Measurements from ENCODE around the gene MAP4K3. TPM values are rescaled to one million over a fixed set of nuclear protein-coding genes. Genes with fewer than 3 reads are reported as not detected.

The MAP4K3 gene
- total and polyA plus RNA-seq, 2 of the 4 experiments (the other 2 are of a cell fraction), result 13.2 to 32.6 TPM

- ChIA-PET CTCF (no interaction called here), POLR2A (ENCODE audit: unreplicated experiment) (no interaction called here)
- Histone ChIP-seq H2BK5ac (ENCODE audit: low read depth, low read length, poor library complexity, severe bottlenecking) (no peak overlapping the region), H3K14ac (replicated peaks; ENCODE audit: low read depth, low read length) (no peak overlapping the region), H4K8ac (ENCODE audit: low read depth in 2 of 2, low read length in 2 of 2) (no peak overlapping the region), H3K18ac (ENCODE audit: low read depth, low read length) (no peak overlapping the region), H3K79me1 (ENCODE audit: low read depth in 1 of 2, low read length in 2 of 2) (no peaks in the 10 kb centered on the region), H3K4me2 (ENCODE audit: low read depth, low read length) (no peak overlapping the region), H3K9me1 (ENCODE audit: insufficient read depth, low read length) (no peaks in the 10 kb centered on the region), H4K91ac (ENCODE audit: insufficient read depth, low read depth, low read length) (no peak overlapping the region), H2AK5ac (ENCODE audit: low read depth, low read length) (no peak overlapping the region), H3K27ac (ENCODE audit: insufficient read depth, low read length) (no peak overlapping the region), H2AK9ac (replicated peaks; ENCODE audit: low read depth, low read length, poor library complexity) (no peak overlapping the region), H4K20me1 (ENCODE audit: insufficient read depth, low read length) (no peaks in the 10 kb centered on the region), H2AFZ (replicated peaks; ENCODE audit: low read length, poor library complexity) (no peak overlapping the region), H3K4me1 (ENCODE audit: control insufficient read depth, insufficient read depth, low read length) (no peaks in the 10 kb centered on the region), H3K9me3 (ENCODE audit: control insufficient read depth, insufficient read depth, low read length) (no peaks in the 10 kb centered on the region), H3K9ac (ENCODE audit: low read depth, low read length) (no peak overlapping the region), H2BK20ac (ENCODE audit: low read depth, low read length) (no peak overlapping the region), H3K23ac (ENCODE audit: low read depth, low read length) (no peak overlapping the region), H4K5ac (ENCODE audit: low read depth, low read length) (no peak overlapping the region), H3K4ac (ENCODE audit: low read depth, low read length) (no peak overlapping the region), H3K36me3 (ENCODE audit: control insufficient read depth, insufficient read depth, low read length) (peaks cover 42% of the 10 kb centered on the region), H3K56ac (ENCODE audit: extremely low read depth, insufficient read depth, low read length) (no peak overlapping the region), H2BK120ac (ENCODE audit: low read depth, low read length) (no peak overlapping the region), H3K4me3 (ENCODE audit: insufficient read depth, low read depth, low read length) (no peak overlapping the region), H2BK15ac (ENCODE audit: low read depth, low read length) (no peak overlapping the region), H3K27me3 (ENCODE audit: control insufficient read depth, insufficient read depth, low read length) (no peaks in the 10 kb centered on the region)
- no TSS peak for BruUV-seq (replicated peaks)
- DNase-seq (no peak), ATAC-seq (ENCODE audit: low read depth) (no peak)
- in situ Hi-C loops (cut with MboI; ENCODE audit: low sequenced_read_pairs), result no loop called here
- TF ChIP-seq POLR2A (IDR thresholded peaks at IDR 0.05; ENCODE audit: low read depth, low read length) (no peak), USF2 (IDR thresholded peaks at IDR 0.05; ENCODE audit: low read depth, low read length) (no peak), MXI1 (IDR thresholded peaks at IDR 0.05; ENCODE audit: borderline replicate concordance, low read depth, low read length) (no peak), RAD21 (IDR thresholded peaks at IDR 0.05; ENCODE audit: low read length) (no peak), MAZ (IDR thresholded peaks at IDR 0.05; ENCODE audit: borderline replicate concordance, low read depth, low read length) (no peak), RFX5 (IDR thresholded peaks at IDR 0.05; ENCODE audit: low read depth, low read length) (no peak), BHLHE40 (IDR thresholded peaks at IDR 0.05; ENCODE audit: low read depth, low read length) (no peak), MAFK (IDR thresholded peaks at IDR 0.05; ENCODE audit: low read depth, low read length) (no peak), ELK1 (IDR thresholded peaks at IDR 0.05; ENCODE audit: borderline replicate concordance, low read depth, low read length) (no peak), CEBPB (IDR thresholded peaks at IDR 0.05; ENCODE audit: low read depth, low read length) (no peak), NFE2L2 (IDR thresholded peaks at IDR 0.05; ENCODE audit: low read depth, low read length) (no peak), CHD1 (IDR thresholded peaks at IDR 0.05; ENCODE audit: low read depth, low read length) (no peak)
- dilution Hi-C loops (cut with HindIII; ENCODE audit: low sequenced_read_pairs, unreplicated experiment), result no loop called here
- intact Hi-C loops (cut with micrococcal nuclease), result no loop called here
- 90% methylated on average over 16 of the region's 18 CpGs; no CpG with 5 or more reads in 1 of the 2 experiments for WGBS, 2 experiments (ENCODE audit: extremely low coverage in 2 of 2, insufficient read length in 1 of 2)
These were observed 184.1 kb downstream of the MAP4K3 start for GRCh38 chr2:39252888-39253518.

Measured in IMR-90 (cell line).